Ishikawa (cell line): ENCODE results near the gene MAST4.

ENCODE experiments used
- CEBPB ChIP-seq: IDR thresholded peaks from 2 replicates; pipeline ENCODE4 v1.6.1; 2012
- CREB1 ChIP-seq: IDR thresholded peaks from 2 replicates; pipeline ENCODE4 v1.6.1; 2012; ENCODE audit warnings: low read depth
- EGR1 ChIP-seq: IDR thresholded peaks from 2 replicates; pipeline ENCODE4 v1.6.1; 2012
- EP300 ChIP-seq: IDR thresholded peaks from 2 replicates; pipeline ENCODE4 v1.6.1; 2012; ENCODE audit warnings: borderline replicate concordance
- FOXM1 ChIP-seq: IDR thresholded peaks from 2 replicates; pipeline ENCODE4 v1.6.1; 2012; ENCODE audit warnings: low read depth, borderline replicate concordance
- NFIC ChIP-seq: IDR thresholded peaks from 2 replicates; pipeline ENCODE4 v1.6.1; 2012
- RAD21 ChIP-seq: IDR thresholded peaks from 2 replicates; pipeline ENCODE4 v1.6.1; 2012; ENCODE audit warnings: low read depth
- TAF1 ChIP-seq: IDR thresholded peaks from 2 replicates; pipeline ENCODE4 v1.6.1; 2012; ENCODE audit warnings: low read depth, mild to moderate bottlenecking
- TCF12 ChIP-seq: IDR thresholded peaks from 2 replicates; pipeline ENCODE4 v1.6.1; 2012; ENCODE audit warnings: low read depth
- TEAD4 ChIP-seq: IDR thresholded peaks from 2 replicates; pipeline ENCODE4 v1.6.1; 2012
- YY1 ChIP-seq: IDR thresholded peaks from 2 replicates; pipeline ENCODE4 v1.6.1; 2012; ENCODE audit warnings: low read depth
- ZBTB7A ChIP-seq: IDR thresholded peaks from 2 replicates; pipeline ENCODE4 v1.6.1; 2012; ENCODE audit warnings: low read depth
- TF ChIP-seq, protein P1 (sequence below): IDR thresholded peaks from 2 replicates; pipeline ENCODE4 v1.6.1; 2012
- TF ChIP-seq, protein P2 (sequence below): IDR thresholded peaks from 2 replicates; pipeline ENCODE4 v1.6.1; 2012
- TF ChIP-seq, protein P3 (sequence below): IDR thresholded peaks from 2 replicates; pipeline ENCODE4 v1.6.1; 2012; ENCODE audit warnings: low read depth, mild to moderate bottlenecking

The MAST4 gene

DNA sequence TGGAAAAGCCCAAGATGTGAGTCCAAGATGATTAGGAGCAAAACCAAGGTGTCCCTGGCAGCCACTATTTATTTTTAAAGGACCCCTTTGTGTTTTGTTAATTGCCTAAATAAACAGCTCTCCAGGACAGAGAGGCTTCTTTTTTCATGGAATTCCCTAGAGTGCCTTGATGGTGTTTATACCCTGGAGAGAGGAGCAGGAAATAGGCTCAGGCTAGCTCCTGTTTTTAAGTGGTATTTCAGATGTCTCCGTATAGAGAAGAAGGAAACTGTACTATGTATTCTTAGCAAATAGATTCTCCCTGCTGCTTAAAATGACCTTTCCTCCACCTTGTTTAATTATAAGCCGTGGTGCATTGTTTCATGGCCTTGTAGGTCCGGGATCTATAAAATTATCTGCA, 308.0 kb downstream of the MAST4 start:
- TF ChIP-seq NFIC (no peak), EGR1 (no peak), TAF1 (no peak)

DNA sequence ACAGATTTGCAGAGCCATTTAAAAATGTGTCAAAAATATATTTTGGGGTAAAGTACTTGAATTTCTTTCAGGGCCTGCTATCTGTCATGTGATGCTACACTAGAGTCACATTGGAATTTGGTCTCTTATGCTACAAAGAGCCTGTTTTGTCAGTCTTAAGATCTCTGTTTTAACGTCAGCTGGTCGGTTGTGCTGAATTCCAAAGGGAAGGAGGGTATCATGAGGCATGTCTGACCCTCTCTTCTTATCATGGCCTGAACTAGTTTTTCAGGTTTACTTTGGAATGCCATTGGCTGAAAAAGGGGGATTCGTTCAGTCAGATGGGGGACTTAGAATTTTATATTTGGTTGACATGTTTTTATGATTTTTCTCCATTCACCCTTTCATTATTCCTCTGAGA, 309.8 kb downstream of the MAST4 start:
- TF ChIP-seq CREB1, result no peak
- TF ChIP-seq NFIC, result no peak

DNA sequence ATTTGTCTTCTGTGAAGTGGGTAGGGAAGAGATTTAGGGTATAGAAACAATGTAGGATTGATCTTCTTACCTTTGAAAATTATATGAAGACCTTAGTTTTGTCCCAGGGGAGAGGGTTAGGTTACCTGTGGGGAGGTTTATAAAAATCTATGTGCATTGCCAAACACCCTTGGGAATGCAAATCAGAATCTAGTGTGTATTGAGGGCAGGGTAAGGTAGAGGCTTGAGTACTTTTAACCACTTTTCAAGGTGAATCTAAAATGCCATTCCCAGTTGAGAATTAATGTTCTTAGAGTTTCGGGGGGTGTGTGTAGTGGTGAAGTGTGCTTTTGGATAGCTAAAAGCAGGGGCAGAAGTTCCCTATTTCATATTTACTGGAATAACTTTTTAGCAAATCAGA, 312.0 kb downstream of the MAST4 start:
- TF ChIP-seq TCF12 (no peak), CREB1 (no peak), TAF1 (no peak)
- TF ChIP-seq, protein P1, sequence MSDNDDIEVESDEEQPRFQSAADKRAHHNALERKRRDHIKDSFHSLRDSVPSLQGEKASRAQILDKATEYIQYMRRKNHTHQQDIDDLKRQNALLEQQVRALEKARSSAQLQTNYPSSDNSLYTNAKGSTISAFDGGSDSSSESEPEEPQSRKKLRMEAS, result no peak

DNA sequence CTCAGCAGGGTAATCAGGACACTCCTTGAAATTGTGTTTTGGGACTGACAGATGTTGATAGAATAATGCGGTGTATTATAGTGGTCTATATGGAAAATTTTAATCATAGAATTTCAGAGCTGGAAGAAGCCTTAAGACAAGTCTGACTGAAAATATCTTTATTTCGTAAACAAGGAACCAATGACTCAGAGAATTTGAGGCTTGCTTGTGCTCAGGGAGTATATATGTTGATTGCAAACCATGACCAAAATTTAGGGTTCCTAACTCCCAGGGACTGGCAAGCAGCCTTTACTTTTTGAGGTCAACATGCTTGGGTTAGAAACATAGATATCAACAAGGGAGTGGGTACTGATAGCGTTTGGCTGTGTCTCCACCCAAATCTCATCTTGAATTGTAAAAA, 313.2 kb downstream of the MAST4 start:
- no peak for TF ChIP-seq TCF12
- no peak for TF ChIP-seq RAD21
- no peak for TF ChIP-seq TEAD4
- TF ChIP-seq TAF1, result no peak

DNA sequence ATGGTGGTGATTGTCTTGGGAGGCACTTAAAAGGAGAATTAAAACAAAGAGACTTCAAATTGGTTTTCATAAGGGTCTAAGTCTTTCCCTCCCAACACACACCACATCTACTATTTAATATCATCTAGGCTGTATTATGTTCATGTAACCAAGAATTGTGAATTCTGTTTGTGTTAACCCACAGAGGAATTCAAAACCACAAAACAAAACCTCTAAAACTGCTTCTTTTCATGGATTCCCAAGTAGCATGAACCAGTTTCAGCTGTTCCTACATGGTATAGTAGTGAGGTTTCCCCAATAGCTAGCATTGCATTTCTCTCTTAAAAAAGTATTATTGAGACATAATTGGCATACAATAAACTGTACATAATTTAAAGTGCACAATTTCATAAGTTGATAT, 316.6 kb downstream of the MAST4 start:
- TF ChIP-seq ZBTB7A, result no peak
- no peak for TF ChIP-seq TEAD4
- TF ChIP-seq FOXM1, result no peak
- TF ChIP-seq CEBPB, result no peak
- no peak for TF ChIP-seq CREB1
- no peak for TF ChIP-seq YY1
- TF ChIP-seq, protein P2, sequence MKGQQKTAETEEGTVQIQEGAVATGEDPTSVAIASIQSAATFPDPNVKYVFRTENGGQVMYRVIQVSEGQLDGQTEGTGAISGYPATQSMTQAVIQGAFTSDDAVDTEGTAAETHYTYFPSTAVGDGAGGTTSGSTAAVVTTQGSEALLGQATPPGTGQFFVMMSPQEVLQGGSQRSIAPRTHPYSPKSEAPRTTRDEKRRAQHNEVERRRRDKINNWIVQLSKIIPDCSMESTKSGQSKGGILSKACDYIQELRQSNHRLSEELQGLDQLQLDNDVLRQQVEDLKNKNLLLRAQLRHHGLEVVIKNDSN, result no peak
- no peak for TF ChIP-seq TAF1
- no peak for TF ChIP-seq EGR1
- no peak for TF ChIP-seq RAD21
- TF ChIP-seq, protein P3, sequence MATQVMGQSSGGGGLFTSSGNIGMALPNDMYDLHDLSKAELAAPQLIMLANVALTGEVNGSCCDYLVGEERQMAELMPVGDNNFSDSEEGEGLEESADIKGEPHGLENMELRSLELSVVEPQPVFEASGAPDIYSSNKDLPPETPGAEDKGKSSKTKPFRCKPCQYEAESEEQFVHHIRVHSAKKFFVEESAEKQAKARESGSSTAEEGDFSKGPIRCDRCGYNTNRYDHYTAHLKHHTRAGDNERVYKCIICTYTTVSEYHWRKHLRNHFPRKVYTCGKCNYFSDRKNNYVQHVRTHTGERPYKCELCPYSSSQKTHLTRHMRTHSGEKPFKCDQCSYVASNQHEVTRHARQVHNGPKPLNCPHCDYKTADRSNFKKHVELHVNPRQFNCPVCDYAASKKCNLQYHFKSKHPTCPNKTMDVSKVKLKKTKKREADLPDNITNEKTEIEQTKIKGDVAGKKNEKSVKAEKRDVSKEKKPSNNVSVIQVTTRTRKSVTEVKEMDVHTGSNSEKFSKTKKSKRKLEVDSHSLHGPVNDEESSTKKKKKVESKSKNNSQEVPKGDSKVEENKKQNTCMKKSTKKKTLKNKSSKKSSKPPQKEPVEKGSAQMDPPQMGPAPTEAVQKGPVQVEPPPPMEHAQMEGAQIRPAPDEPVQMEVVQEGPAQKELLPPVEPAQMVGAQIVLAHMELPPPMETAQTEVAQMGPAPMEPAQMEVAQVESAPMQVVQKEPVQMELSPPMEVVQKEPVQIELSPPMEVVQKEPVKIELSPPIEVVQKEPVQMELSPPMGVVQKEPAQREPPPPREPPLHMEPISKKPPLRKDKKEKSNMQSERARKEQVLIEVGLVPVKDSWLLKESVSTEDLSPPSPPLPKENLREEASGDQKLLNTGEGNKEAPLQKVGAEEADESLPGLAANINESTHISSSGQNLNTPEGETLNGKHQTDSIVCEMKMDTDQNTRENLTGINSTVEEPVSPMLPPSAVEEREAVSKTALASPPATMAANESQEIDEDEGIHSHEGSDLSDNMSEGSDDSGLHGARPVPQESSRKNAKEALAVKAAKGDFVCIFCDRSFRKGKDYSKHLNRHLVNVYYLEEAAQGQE, result no peak
- no peak for TF ChIP-seq EP300
- TF ChIP-seq NFIC, result no peak
- TF ChIP-seq, protein P1, result no peak
- TF ChIP-seq TCF12, result no peak

DNA sequence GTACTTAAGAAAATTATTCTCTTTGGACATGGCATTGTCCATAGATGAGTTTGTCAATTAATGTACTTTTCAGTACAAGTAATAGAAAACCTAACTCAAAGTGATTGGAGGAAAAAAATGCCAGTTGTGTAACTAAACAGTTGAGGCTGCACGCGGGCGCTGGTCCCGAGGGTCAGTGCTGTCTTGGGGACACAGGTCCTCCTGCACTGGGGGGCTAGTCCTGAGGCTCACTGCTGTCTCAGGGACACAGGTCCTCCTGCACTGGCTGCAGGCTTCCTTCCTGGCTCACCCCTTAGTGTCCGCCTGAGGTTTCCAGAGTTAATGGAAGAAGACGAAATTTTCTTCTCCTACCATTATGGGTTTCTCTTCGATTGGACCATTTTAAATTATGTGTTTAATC, 319.3 kb downstream of the MAST4 start:
- TF ChIP-seq EP300 (no peak), TCF12 (no peak)

DNA sequence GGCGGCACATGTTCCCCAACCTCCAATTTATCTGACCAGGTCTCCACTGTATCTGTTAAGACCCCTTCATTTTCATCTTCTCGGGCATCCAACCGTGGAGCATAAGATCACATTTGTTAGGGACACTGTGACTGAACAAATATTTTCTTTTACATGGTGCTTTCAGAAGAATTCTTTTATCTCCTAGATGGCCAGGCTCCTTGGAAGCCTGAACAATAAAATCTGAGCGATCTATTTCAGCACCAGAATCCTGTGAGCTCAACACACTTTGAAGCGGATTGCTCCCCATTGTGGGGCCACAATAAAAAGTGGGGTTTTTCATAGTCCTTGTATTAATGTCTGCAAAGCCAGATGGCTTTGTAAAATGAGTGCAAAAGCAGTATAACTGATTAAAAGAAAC, 326.7 kb downstream of the MAST4 start:
- TF ChIP-seq NFIC, result no peak
- TF ChIP-seq ZBTB7A, result no peak
- no peak for TF ChIP-seq CEBPB
- no peak for TF ChIP-seq CREB1
- TF ChIP-seq, protein P1, result no peak
- TF ChIP-seq TAF1, result no peak
- TF ChIP-seq, protein P2, result no peak
- no peak for TF ChIP-seq RAD21
- TF ChIP-seq EP300, result no peak
- TF ChIP-seq FOXM1, result no peak
- TF ChIP-seq YY1, result no peak
- TF ChIP-seq TEAD4, result no peak
- no peak for TF ChIP-seq EGR1
- TF ChIP-seq, protein P3, result no peak

DNA sequence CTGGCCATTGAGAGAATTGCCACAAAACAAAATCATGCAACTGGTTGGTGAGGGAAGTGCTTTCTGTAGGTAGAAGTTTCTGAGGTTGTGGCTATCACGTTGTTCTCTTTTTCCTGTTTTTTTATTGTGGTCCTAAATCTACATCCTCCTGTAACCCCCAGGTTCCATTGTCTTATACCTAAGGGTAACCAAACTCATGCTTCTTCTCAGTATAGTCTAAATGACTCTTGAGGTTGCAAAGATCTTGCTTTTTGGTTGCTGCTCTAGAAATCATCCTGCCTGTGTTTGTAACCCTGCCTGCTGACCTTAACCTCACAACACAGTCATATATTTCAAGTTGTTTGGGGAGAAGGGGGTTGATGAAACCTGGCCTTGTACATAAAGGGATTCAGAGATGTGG, 327.3 kb downstream of the MAST4 start:
- TF ChIP-seq TCF12, result no peak
- TF ChIP-seq, protein P2, result no peak
- no peak for TF ChIP-seq ZBTB7A
- no peak for TF ChIP-seq TEAD4
- no peak for TF ChIP-seq NFIC
- TF ChIP-seq, protein P3, result no peak
- TF ChIP-seq FOXM1, result no peak
- TF ChIP-seq RAD21, result no peak
- TF ChIP-seq, protein P1, result no peak
- TF ChIP-seq EGR1, result no peak
- TF ChIP-seq TAF1, result no peak
- no peak for TF ChIP-seq EP300
- TF ChIP-seq CREB1, result no peak
- TF ChIP-seq CEBPB, result no peak
- TF ChIP-seq YY1, result no peak
